IMR-90 (cell line): ENCODE data around the gene UTP14C. TPM values are rescaled to one million over a fixed set of nuclear protein-coding genes. Genes with fewer than 3 reads are reported as not detected.

Source experiments
- ATAC-seq: fragments of 200-7000 bp; cut with Tn5 transposase; 2 replicates; pipeline ENCODE4 v1.9.1; 2020; ENCODE audit warnings: low read depth, mild to moderate bottlenecking, moderate library complexity
- BruUV-seq: library from RNA; stranded (reverse); fragments of 400-500 nt; replicated peaks from 2 replicates; lab custom pipeline; 2021; lab: Mats Ljungman, UMichigan
- CTCF ChIA-PET: fragments of 300-600 bp; formaldehyde crosslinking; extraction: SDS; loops from one replicate; lab custom pipeline; 2021; ENCODE audit warnings: antibody characterized with exemption; lab: Yijun Ruan, JAX
- POLR2A ChIA-PET: fragments of 300-600 bp; sonication (Branson Sonifier 250); formaldehyde crosslinking; loops from one replicate; lab custom pipeline; 2022; ENCODE audit warnings: antibody characterized with exemption; ENCODE audit not compliant: unreplicated experiment; lab: Charles Lee
- DNase-seq: peaks from one replicate; pipeline ENCODE4 v3.0.0; 2013
- H2AFZ ChIP-seq: replicated peaks from 2 replicates; pipeline ENCODE3; 2013; ENCODE audit warnings: low read length, mild to moderate bottlenecking; ENCODE audit not compliant: poor library complexity
- H2AK5ac ChIP-seq: 2 replicates; pipeline ENCODE4 v1.6.1; 2013; ENCODE audit warnings: low read depth, low read length, inconsistent platforms
- H2AK9ac ChIP-seq: replicated peaks from 2 replicates; pipeline ENCODE3; 2013; ENCODE audit warnings: mild to moderate bottlenecking, low read depth, low read length, moderate library complexity; ENCODE audit not compliant: poor library complexity
- H2BK120ac ChIP-seq: 2 replicates; pipeline ENCODE4 v1.6.1; 2013; ENCODE audit warnings: low read depth, low read length, inconsistent platforms
- H2BK15ac ChIP-seq: 3 replicates; pipeline ENCODE4 v1.6.1; 2013; ENCODE audit warnings: low read depth, low read length, inconsistent platforms
- H2BK20ac ChIP-seq: 2 replicates; pipeline ENCODE4 v1.6.1; 2013; ENCODE audit warnings: low read depth, mild to moderate bottlenecking, inconsistent platforms, low read length, moderate library complexity
- H2BK5ac ChIP-seq: 2 replicates; pipeline ENCODE4 v1.6.1; 2013; ENCODE audit warnings: mild to moderate bottlenecking, low read depth, low read length, inconsistent platforms; ENCODE audit not compliant: poor library complexity, severe bottlenecking
- H3K14ac ChIP-seq: replicated peaks from 2 replicates; pipeline ENCODE4 v1.6.1; 2013; ENCODE audit warnings: low read depth, low read length, inconsistent platforms
- H3K18ac ChIP-seq: 2 replicates; pipeline ENCODE4 v1.6.1; 2013; ENCODE audit warnings: low read depth, low read length, control low read depth
- H3K23ac ChIP-seq: 2 replicates; pipeline ENCODE4 v1.6.1; 2013; ENCODE audit warnings: low read depth, low read length, inconsistent platforms
- H3K27ac ChIP-seq: 2 replicates; pipeline ENCODE4 v1.5.1; 2013; ENCODE audit warnings: mild to moderate bottlenecking, control low read depth, low read length; ENCODE audit not compliant: insufficient read depth
- H3K27me3 ChIP-seq: 2 replicates; pipeline ENCODE4 v1.6.1; 2013; ENCODE audit warnings: low read length; ENCODE audit not compliant: control insufficient read depth, insufficient read depth
- H3K36me3 ChIP-seq: 2 replicates; pipeline ENCODE4 v1.6.1; 2013; ENCODE audit warnings: low read length, mixed read lengths; ENCODE audit not compliant: control insufficient read depth, insufficient read depth
- H3K4ac ChIP-seq: 2 replicates; pipeline ENCODE4 v1.6.1; 2013; ENCODE audit warnings: low read depth, low read length, inconsistent platforms
- H3K4me1 ChIP-seq: 2 replicates; pipeline ENCODE4 v1.6.1; 2013; ENCODE audit warnings: low read length, mixed read lengths; ENCODE audit not compliant: control insufficient read depth, insufficient read depth
- H3K4me2 ChIP-seq: 2 replicates; pipeline ENCODE4 v1.6.1; 2013; ENCODE audit warnings: low read depth, mild to moderate bottlenecking, control low read depth, low read length, moderate library complexity
- H3K4me3 ChIP-seq: 2 replicates; pipeline ENCODE4 v1.5.1; 2013; ENCODE audit warnings: low read depth, mild to moderate bottlenecking, control low read depth, low read length, moderate library complexity; ENCODE audit not compliant: insufficient read depth
- H3K56ac ChIP-seq: 2 replicates; pipeline ENCODE4 v1.6.1; 2013; ENCODE audit warnings: low read length, inconsistent platforms; ENCODE audit not compliant: insufficient read depth; ENCODE audit errors: extremely low read depth
- H3K79me1 ChIP-seq, 2 experiments: 2 replicates each; pipeline ENCODE4 v1.6.1; 2013; ENCODE audit warnings: low read length in 2 of 2, inconsistent platforms in 1 of 2, low read depth in 1 of 2
- H3K9ac ChIP-seq: 2 replicates; pipeline ENCODE4 v1.6.1; 2013; ENCODE audit warnings: low read depth, low read length, control low read depth
- H3K9me1 ChIP-seq: 2 replicates; pipeline ENCODE4 v1.6.1; 2013; ENCODE audit warnings: low read length, inconsistent platforms; ENCODE audit not compliant: insufficient read depth
- H3K9me3 ChIP-seq: 2 replicates; pipeline ENCODE4 v1.6.1; 2013; ENCODE audit warnings: low read length; ENCODE audit not compliant: control insufficient read depth, insufficient read depth
- H4K20me1 ChIP-seq: 2 replicates; pipeline ENCODE4 v1.6.1; 2013; ENCODE audit warnings: low read length, inconsistent platforms; ENCODE audit not compliant: insufficient read depth
- H4K5ac ChIP-seq: 2 replicates; pipeline ENCODE4 v1.6.1; 2013; ENCODE audit warnings: mild to moderate bottlenecking, low read depth, low read length, control low read depth
- H4K8ac ChIP-seq, 2 experiments: 2 replicates each; pipeline ENCODE4 v1.6.1; 2013; ENCODE audit warnings: low read depth in 2 of 2, low read length in 2 of 2, control low read depth in 1 of 2, inconsistent platforms in 1 of 2
- H4K91ac ChIP-seq: 2 replicates; pipeline ENCODE4 v1.6.1; 2013; ENCODE audit warnings: low read depth, low read length, inconsistent platforms; ENCODE audit not compliant: insufficient read depth
- BHLHE40 ChIP-seq: fragments of 150-350 bp; IDR thresholded peaks from 2 replicates; pipeline ENCODE4 v1.6.1; 2016; ENCODE audit warnings: mild to moderate bottlenecking, low read depth, low read length
- CHD1 ChIP-seq: IDR thresholded peaks from 2 replicates; pipeline ENCODE4 v1.6.1; 2012; ENCODE audit warnings: low read depth, low read length, improper control_type of control experiment
- FOS ChIP-seq: fragments of 150-350 bp; IDR thresholded peaks from 2 replicates; pipeline ENCODE4 v1.6.1; 2016; ENCODE audit warnings: low read depth, low read length
- MAFK ChIP-seq: IDR thresholded peaks from 2 replicates; pipeline ENCODE4 v1.6.1; 2012; ENCODE audit warnings: low read depth, low read length, improper control_type of control experiment
- MAZ ChIP-seq: IDR thresholded peaks from 2 replicates; pipeline ENCODE4 v1.6.1; 2012; ENCODE audit warnings: low read depth, mild to moderate bottlenecking, low read length, improper control_type of control experiment, moderate library complexity, borderline replicate concordance
- MXI1 ChIP-seq: IDR thresholded peaks from 2 replicates; pipeline ENCODE4 v1.6.1; 2012; ENCODE audit warnings: low read depth, mild to moderate bottlenecking, low read length, moderate library complexity, borderline replicate concordance
- NFE2L2 ChIP-seq: fragments of 150-350 bp; IDR thresholded peaks from 2 replicates; pipeline ENCODE4 v1.6.1; 2016; ENCODE audit warnings: low read depth, mild to moderate bottlenecking, low read length
- POLR2A ChIP-seq: IDR thresholded peaks from 2 replicates; pipeline ENCODE4 v1.6.1; 2012; ENCODE audit warnings: mild to moderate bottlenecking, low read depth, low read length
- RAD21 ChIP-seq: IDR thresholded peaks from 2 replicates; pipeline ENCODE4 v1.6.1; 2012; ENCODE audit warnings: low read length, improper control_type of control experiment
- RCOR1 ChIP-seq: IDR thresholded peaks from 2 replicates; pipeline ENCODE4 v1.6.1; 2012; ENCODE audit warnings: mild to moderate bottlenecking, low read length, improper control_type of control experiment; ENCODE audit not compliant: insufficient replicate concordance
- RFX5 ChIP-seq: IDR thresholded peaks from 2 replicates; pipeline ENCODE4 v1.8.0; 2012; ENCODE audit warnings: low read depth, mild to moderate bottlenecking, low read length, moderate library complexity
- SMC3 ChIP-seq: fragments of 150-350 bp; IDR thresholded peaks from 2 replicates; pipeline ENCODE4 v1.6.1; 2016; ENCODE audit warnings: low read depth, mild to moderate bottlenecking, antibody characterized with exemption, low read length, moderate library complexity
- WGBS, 2 experiments: methylation state at CpG; one replicate each; pipeline versions ENCODE4 v1.1.5 to v1.1.7; 2013; ENCODE audit warnings: missing lambda C conversion rate in 2 of 2; ENCODE audit not compliant: insufficient read length in 1 of 2; ENCODE audit errors: extremely low coverage in 2 of 2; 5-methylcytosine and 5-hydroxymethylcytosine counted together
- dilution Hi-C: fragments of 300-500 bp; cut with HindIII; formaldehyde crosslinking; loops from one replicate; pipeline ENCODE4 v1.14.3; 2018; ENCODE audit warnings: low sequenced_read_pairs; ENCODE audit not compliant: unreplicated experiment
- in situ Hi-C: fragments of 300-500 bp; cut with MboI; formaldehyde crosslinking; loops from 3 replicates; pipeline ENCODE4 v1.14.3; 2019; ENCODE audit warnings: low sequenced_read_pairs, inconsistent platforms, mixed read lengths
- intact Hi-C: fragments of 100-400 bp; cut with micrococcal nuclease; formaldehyde crosslinking; loops from 2 replicates; pipeline ENCODE4 v1.10.0; 2022
- polyA plus RNA-seq, 3 experiments: library from polyadenylated mRNA; depleted of rRNA; stranded (reverse); fragments of >200 nt; gene quantifications; 2 replicates each; pipeline ENCODE4 v1.2.3, GENCODE V29; 2012; ENCODE audit warnings: low replicate concordance in 1 of 3
- total RNA-seq: library from RNA; depleted of rRNA; stranded (reverse); fragments of >200 nt; gene quantifications from 2 replicates; pipeline ENCODE4 v1.2.3, GENCODE V29; 2012
- TF ChIP-seq, protein P1 (sequence below): conservative IDR thresholded peaks from 2 replicates; pipeline ENCODE4 v1.5.1; 2012; ENCODE audit warnings: mild to moderate bottlenecking, low read depth, low read length, improper control_type of control experiment
- TF ChIP-seq, protein P2 (sequence below): fragments of 150-350 bp; IDR thresholded peaks from 2 replicates; pipeline ENCODE4 v1.6.1; 2016; ENCODE audit warnings: low read depth, mild to moderate bottlenecking, low read length, moderate library complexity, borderline replicate concordance
- TF ChIP-seq, protein P3 (sequence below): fragments of 150-350 bp; IDR thresholded peaks from 2 replicates; pipeline ENCODE4 v1.6.1; 2017; ENCODE audit warnings: mild to moderate bottlenecking, antibody characterized with exemption, low read length, low read depth

Gene UTP14C
- total and polyA plus RNA-seq, 2 of the 4 experiments (the other 2 are of a cell fraction), result 8.2 to 12.5 TPM

GRCh38 chr13:52027832-52028231, 3.3 kb downstream of the UTP14C start:
- dilution Hi-C loops, result no loop called here

More at GRCh38 chr13:52027832-52028231, 3.3 kb downstream of the UTP14C start:
- no peak overlapping the region for H3K4me3 ChIP-seq
- no peak overlapping the region for H2AK5ac ChIP-seq
- H2AFZ ChIP-seq, result no peak overlapping the region
- ATAC-seq (no peak), DNase-seq (no peak)
- H3K4me2 ChIP-seq, result no peak overlapping the region
- POLR2A ChIA-PET, result no interaction called here
- H3K9me1 ChIP-seq, result peaks cover 8% of the 10 kb centered on the region; the same call in 1 of the 2 replicates
- no peak overlapping the region for H3K23ac ChIP-seq
- TF ChIP-seq POLR2A (no peak), MAFK (no peak), RCOR1 (no peak), MAZ (no peak), FOS (no peak), SMC3 (no peak), RAD21 (no peak), CHD1 (no peak), NFE2L2 (no peak), BHLHE40 (no peak), RFX5 (no peak), MXI1 (no peak)
- TF ChIP-seq, protein P1, sequence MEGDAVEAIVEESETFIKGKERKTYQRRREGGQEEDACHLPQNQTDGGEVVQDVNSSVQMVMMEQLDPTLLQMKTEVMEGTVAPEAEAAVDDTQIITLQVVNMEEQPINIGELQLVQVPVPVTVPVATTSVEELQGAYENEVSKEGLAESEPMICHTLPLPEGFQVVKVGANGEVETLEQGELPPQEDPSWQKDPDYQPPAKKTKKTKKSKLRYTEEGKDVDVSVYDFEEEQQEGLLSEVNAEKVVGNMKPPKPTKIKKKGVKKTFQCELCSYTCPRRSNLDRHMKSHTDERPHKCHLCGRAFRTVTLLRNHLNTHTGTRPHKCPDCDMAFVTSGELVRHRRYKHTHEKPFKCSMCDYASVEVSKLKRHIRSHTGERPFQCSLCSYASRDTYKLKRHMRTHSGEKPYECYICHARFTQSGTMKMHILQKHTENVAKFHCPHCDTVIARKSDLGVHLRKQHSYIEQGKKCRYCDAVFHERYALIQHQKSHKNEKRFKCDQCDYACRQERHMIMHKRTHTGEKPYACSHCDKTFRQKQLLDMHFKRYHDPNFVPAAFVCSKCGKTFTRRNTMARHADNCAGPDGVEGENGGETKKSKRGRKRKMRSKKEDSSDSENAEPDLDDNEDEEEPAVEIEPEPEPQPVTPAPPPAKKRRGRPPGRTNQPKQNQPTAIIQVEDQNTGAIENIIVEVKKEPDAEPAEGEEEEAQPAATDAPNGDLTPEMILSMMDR, result no peak
- TF ChIP-seq, protein P2, sequence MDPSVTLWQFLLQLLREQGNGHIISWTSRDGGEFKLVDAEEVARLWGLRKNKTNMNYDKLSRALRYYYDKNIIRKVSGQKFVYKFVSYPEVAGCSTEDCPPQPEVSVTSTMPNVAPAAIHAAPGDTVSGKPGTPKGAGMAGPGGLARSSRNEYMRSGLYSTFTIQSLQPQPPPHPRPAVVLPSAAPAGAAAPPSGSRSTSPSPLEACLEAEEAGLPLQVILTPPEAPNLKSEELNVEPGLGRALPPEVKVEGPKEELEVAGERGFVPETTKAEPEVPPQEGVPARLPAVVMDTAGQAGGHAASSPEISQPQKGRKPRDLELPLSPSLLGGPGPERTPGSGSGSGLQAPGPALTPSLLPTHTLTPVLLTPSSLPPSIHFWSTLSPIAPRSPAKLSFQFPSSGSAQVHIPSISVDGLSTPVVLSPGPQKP, result no peak
- TF ChIP-seq, protein P3, sequence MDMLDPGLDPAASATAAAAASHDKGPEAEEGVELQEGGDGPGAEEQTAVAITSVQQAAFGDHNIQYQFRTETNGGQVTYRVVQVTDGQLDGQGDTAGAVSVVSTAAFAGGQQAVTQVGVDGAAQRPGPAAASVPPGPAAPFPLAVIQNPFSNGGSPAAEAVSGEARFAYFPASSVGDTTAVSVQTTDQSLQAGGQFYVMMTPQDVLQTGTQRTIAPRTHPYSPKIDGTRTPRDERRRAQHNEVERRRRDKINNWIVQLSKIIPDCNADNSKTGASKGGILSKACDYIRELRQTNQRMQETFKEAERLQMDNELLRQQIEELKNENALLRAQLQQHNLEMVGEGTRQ, result no peak
- in situ Hi-C loops, result no loop called here
- no peaks in the 10 kb centered on the region for H3K27me3 ChIP-seq
- H3K79me1 ChIP-seq, result peaks cover 7 to 29% of the 10 kb centered on the region in 2 experiments; a peak in 2 of 4 replicates
- no peak overlapping the region for H3K4ac ChIP-seq
- no peak overlapping the region for H3K14ac ChIP-seq
- no peak overlapping the region for H3K18ac ChIP-seq
- H3K36me3 ChIP-seq, result peaks cover 19% of the 10 kb centered on the region
- no peak overlapping the region for H2AK9ac ChIP-seq
- no peak overlapping the region for H3K9ac ChIP-seq
- H4K5ac ChIP-seq, result no peak overlapping the region
- H4K20me1 ChIP-seq, result no peaks in the 10 kb centered on the region
- BruUV-seq, result no TSS peak
- no peak overlapping the region for H4K8ac ChIP-seq
- H2BK120ac ChIP-seq, result no peak overlapping the region
- H3K4me1 ChIP-seq, result no peaks in the 10 kb centered on the region
- no CpG with 5 or more reads among the region's 1 CpG for WGBS, 2 experiments
- no peak overlapping the region for H2BK15ac ChIP-seq
- CTCF ChIA-PET, result interaction anchor here (1.4 kb wide), 1 partner anchor 58 kb away, joined by 3 read pairs; no protein-coding TSS in a partner anchor
- H4K91ac ChIP-seq, result no peak overlapping the region
- H3K9me3 ChIP-seq, result no peaks in the 10 kb centered on the region
- no peak overlapping the region for H2BK20ac ChIP-seq
- H3K56ac ChIP-seq, result no peak overlapping the region
- no peak overlapping the region for H2BK5ac ChIP-seq
- no peak overlapping the region for H3K27ac ChIP-seq
- intact Hi-C loops, result no loop called here
